Panc1 (cell line): Measurements from ENCODE around the gene USH1C. TPM values are rescaled to one million over a fixed set of nuclear protein-coding genes. Genes with fewer than 3 reads are reported as not detected.
A peak's percentile ranks its signal among the peaks of the same experiment; 100 is the strongest.

Experiments
- ATAC-seq: fragments of 200-7000 bp; cut with Tn5 transposase; 2 replicates; pipeline ENCODE4 v1.9.1; 2020; ENCODE audit warnings: mild to moderate bottlenecking, moderate library complexity
- BruUV-seq: library from RNA; stranded (reverse); fragments of 400-500 nt; replicated peaks from 2 replicates; lab custom pipeline; 2021; lab: Mats Ljungman, UMichigan
- CTCF ChIA-PET: fragments of 300-600 bp; sonication (Branson Sonifier 250); formaldehyde crosslinking; loops from one replicate; lab custom pipeline; 2022; ENCODE audit warnings: antibody characterized with exemption; lab: Charles Lee
- POLR2A ChIA-PET: fragments of 300-600 bp; sonication (Branson Sonifier 250); formaldehyde crosslinking; loops from one replicate; lab custom pipeline; 2022; ENCODE audit warnings: antibody characterized with exemption; lab: Charles Lee
- DNase-seq: peaks from one replicate; pipeline ENCODE4 v3.0.0-alpha.2; 2010; ENCODE audit warnings: low read depth, low spot score
- H3K27ac ChIP-seq: 2 replicates; pipeline ENCODE4 v1.5.1; 2011; ENCODE audit warnings: mild to moderate bottlenecking, low read length, inconsistent platforms
- H3K27me3 ChIP-seq: fragments of 200-500 bp; sonication (Bioruptor generic); 2 replicates; pipeline ENCODE4 v1.6.0; 2014; ENCODE audit warnings: low read length, inconsistent platforms; ENCODE audit not compliant: control insufficient read depth, insufficient read depth
- H3K36me3 ChIP-seq: fragments of 200-500 bp; sonication (Bioruptor generic); 2 replicates; pipeline ENCODE4 v1.5.1; 2014; ENCODE audit warnings: inconsistent platforms, mild to moderate bottlenecking, low read length, moderate library complexity; ENCODE audit not compliant: control insufficient read depth, insufficient read depth
- H3K4me1 ChIP-seq: 2 replicates; pipeline ENCODE4 v1.5.1; 2011; ENCODE audit warnings: inconsistent platforms, mild to moderate bottlenecking, low read length, moderate library complexity; ENCODE audit not compliant: control insufficient read depth, insufficient read depth
- H3K4me3 ChIP-seq, 2 experiments: 2 replicates each; pipeline ENCODE4 v1.5.1; 2011 to 2012; ENCODE audit warnings: low read depth in 2 of 2, low read length in 2 of 2, mild to moderate bottlenecking in 2 of 2, inconsistent platforms in 1 of 2, moderate library complexity in 1 of 2
- H3K9me3 ChIP-seq: fragments of 200-500 bp; sonication (Bioruptor generic); 2 replicates; pipeline ENCODE4 v1.5.1; 2014; ENCODE audit warnings: low read depth, mild to moderate bottlenecking, inconsistent platforms, low read length, moderate library complexity; ENCODE audit not compliant: control insufficient read depth, insufficient read depth
- POLR2AphosphoS5 ChIP-seq: IDR thresholded peaks from 2 replicates; pipeline ENCODE4 v1.6.1; 2012; ENCODE audit warnings: mild to moderate bottlenecking, low read depth, low read length, moderate library complexity
- SIN3A ChIP-seq: IDR thresholded peaks from 2 replicates; pipeline ENCODE4 v1.6.1; 2012; ENCODE audit warnings: low read depth, mild to moderate bottlenecking, low read length, moderate library complexity, borderline replicate concordance; ENCODE audit not compliant: insufficient read depth
- TCF7L2 ChIP-seq: IDR thresholded peaks from 2 replicates; pipeline ENCODE4 v1.6.1; 2011; ENCODE audit warnings: mild to moderate bottlenecking, low read depth, low read length, inconsistent platforms
- in situ Hi-C: cut with HindIII; loops from 2 replicates; pipeline ENCODE4 v1.10.0; 2016; ENCODE audit warnings: low sequenced_read_pairs, low pct_unique_long_range_greater_than_20kb
- intact Hi-C: fragments of 100-400 bp; cut with micrococcal nuclease; formaldehyde crosslinking; loops from one replicate; pipeline ENCODE4 v1.10.0; 2022; ENCODE audit not compliant: unreplicated experiment
- total RNA-seq: library from RNA; stranded (reverse); gene quantifications from one replicate; pipeline ENCODE4 v1.2.1, GENCODE V29; 2021; ENCODE audit not compliant: unreplicated experiment
- TF ChIP-seq, protein P1 (sequence below): fragments of 450-650 bp; IDR thresholded peaks from 2 replicates; pipeline ENCODE4 v1.5.1; 2017; ENCODE audit warnings: mild to moderate bottlenecking
- TF ChIP-seq, protein P2 (sequence below), 2 experiments: IDR thresholded peaks; 2 replicates each; pipeline ENCODE4 v1.6.1; 2011 to 2012; ENCODE audit warnings: low read depth in 2 of 2, control low read depth in 1 of 2, low read length in 1 of 2, mild to moderate bottlenecking in 1 of 2, moderate library complexity in 1 of 2; ENCODE audit not compliant: insufficient read depth in 1 of 2

Gene USH1C
- total RNA-seq, 1 experiment from 2014 or later = not detected

GRCh38 chr11:17570034-17570433 is 25.8 kb upstream of the USH1C start:
- TF ChIP-seq POLR2AphosphoS5 (no peak), TCF7L2 (no peak), SIN3A (no peak)
- TF ChIP-seq, protein P1, sequence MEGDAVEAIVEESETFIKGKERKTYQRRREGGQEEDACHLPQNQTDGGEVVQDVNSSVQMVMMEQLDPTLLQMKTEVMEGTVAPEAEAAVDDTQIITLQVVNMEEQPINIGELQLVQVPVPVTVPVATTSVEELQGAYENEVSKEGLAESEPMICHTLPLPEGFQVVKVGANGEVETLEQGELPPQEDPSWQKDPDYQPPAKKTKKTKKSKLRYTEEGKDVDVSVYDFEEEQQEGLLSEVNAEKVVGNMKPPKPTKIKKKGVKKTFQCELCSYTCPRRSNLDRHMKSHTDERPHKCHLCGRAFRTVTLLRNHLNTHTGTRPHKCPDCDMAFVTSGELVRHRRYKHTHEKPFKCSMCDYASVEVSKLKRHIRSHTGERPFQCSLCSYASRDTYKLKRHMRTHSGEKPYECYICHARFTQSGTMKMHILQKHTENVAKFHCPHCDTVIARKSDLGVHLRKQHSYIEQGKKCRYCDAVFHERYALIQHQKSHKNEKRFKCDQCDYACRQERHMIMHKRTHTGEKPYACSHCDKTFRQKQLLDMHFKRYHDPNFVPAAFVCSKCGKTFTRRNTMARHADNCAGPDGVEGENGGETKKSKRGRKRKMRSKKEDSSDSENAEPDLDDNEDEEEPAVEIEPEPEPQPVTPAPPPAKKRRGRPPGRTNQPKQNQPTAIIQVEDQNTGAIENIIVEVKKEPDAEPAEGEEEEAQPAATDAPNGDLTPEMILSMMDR = no peak
- TF ChIP-seq, protein P2, sequence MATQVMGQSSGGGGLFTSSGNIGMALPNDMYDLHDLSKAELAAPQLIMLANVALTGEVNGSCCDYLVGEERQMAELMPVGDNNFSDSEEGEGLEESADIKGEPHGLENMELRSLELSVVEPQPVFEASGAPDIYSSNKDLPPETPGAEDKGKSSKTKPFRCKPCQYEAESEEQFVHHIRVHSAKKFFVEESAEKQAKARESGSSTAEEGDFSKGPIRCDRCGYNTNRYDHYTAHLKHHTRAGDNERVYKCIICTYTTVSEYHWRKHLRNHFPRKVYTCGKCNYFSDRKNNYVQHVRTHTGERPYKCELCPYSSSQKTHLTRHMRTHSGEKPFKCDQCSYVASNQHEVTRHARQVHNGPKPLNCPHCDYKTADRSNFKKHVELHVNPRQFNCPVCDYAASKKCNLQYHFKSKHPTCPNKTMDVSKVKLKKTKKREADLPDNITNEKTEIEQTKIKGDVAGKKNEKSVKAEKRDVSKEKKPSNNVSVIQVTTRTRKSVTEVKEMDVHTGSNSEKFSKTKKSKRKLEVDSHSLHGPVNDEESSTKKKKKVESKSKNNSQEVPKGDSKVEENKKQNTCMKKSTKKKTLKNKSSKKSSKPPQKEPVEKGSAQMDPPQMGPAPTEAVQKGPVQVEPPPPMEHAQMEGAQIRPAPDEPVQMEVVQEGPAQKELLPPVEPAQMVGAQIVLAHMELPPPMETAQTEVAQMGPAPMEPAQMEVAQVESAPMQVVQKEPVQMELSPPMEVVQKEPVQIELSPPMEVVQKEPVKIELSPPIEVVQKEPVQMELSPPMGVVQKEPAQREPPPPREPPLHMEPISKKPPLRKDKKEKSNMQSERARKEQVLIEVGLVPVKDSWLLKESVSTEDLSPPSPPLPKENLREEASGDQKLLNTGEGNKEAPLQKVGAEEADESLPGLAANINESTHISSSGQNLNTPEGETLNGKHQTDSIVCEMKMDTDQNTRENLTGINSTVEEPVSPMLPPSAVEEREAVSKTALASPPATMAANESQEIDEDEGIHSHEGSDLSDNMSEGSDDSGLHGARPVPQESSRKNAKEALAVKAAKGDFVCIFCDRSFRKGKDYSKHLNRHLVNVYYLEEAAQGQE (IDR thresholded peaks at IDR 0.05; ENCODE audit: insufficient read depth in 1 of 2, low read depth in 2 of 2, low read length in 1 of 2) = no peak
- Histone ChIP-seq H3K27me3 (peaks cover 8% of the 10 kb centered on the region), H3K9me3 (no peaks in the 10 kb centered on the region), H3K36me3 (no peaks in the 10 kb centered on the region), H3K4me1 (no peaks in the 10 kb centered on the region), H3K4me3 (no peak overlapping the region), H3K27ac (no peak overlapping the region)
- in situ Hi-C loops (no loop called here), intact Hi-C loops (no loop called here)
- ChIA-PET POLR2A (no interaction called here), CTCF (no interaction called here)
- DNase-seq (no peak), ATAC-seq (no peak)
- no TSS peak for BruUV-seq

DNA sequence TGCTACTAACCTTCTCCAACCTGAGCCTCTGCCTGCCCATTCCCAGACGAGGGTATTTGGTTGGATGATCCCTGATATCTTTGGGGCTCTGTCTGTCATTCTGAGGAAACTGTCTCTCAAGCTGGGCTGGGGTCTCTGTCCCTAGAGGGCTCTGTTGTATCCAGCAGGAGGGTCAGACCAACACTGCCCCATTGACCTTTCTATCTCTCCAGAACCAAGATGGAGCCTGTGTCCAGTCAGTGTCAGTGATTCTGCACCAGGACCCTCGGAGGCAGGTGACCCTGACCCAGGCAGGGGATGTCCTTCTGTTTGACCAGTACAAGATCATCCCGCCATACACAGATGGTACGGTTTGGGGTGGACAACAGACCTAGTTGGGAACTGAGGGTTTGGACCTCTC is 24.7 kb upstream of the USH1C start:
- TF ChIP-seq SIN3A = no peak
- POLR2A ChIA-PET = no interaction called here

GRCh38 chr11:17564687-17565042 is 20.4 kb upstream of the USH1C start:
- POLR2A ChIA-PET = no interaction called here
- in situ Hi-C loops (no loop called here), intact Hi-C loops (no loop called here)
- DNase-seq = no peak
- Histone ChIP-seq H3K36me3 (no peaks in the 10 kb centered on the region), H3K27ac (no peak overlapping the region), H3K27me3 (peaks cover 8% of the 10 kb centered on the region), H3K4me3 (no peak overlapping the region), H3K9me3 (no peaks in the 10 kb centered on the region), H3K4me1 (no peaks in the 10 kb centered on the region)
- TF ChIP-seq, protein P1 = peak; percentile 56
- no peak for TF ChIP-seq POLR2AphosphoS5
- no peak; the same call in 1 of the 2 replicates for ATAC-seq
- CTCF ChIA-PET = interaction anchor here (0.6 to 0.7 kb wide), 2 partner anchors 16 to 287 kb away, joined by 3 read pairs; no protein-coding TSS in a partner anchor
- no TSS peak for BruUV-seq

More for the DNA sequence above, 24.7 kb upstream of the USH1C start:
- CTCF ChIA-PET = no interaction called here
- ATAC-seq = no peak
- no peaks in the 10 kb centered on the region for H3K9me3 ChIP-seq
- BruUV-seq = no TSS peak
- no peak overlapping the region for H3K27ac ChIP-seq
- no peak for DNase-seq
- H3K36me3 ChIP-seq = no peaks in the 10 kb centered on the region
- intact Hi-C loops = no loop called here
- H3K4me1 ChIP-seq = no peaks in the 10 kb centered on the region
- in situ Hi-C loops = no loop called here
- H3K27me3 ChIP-seq = peaks cover 8% of the 10 kb centered on the region
- H3K4me3 ChIP-seq = no peak overlapping the region
